GM23338 (cell line): Measurements from ENCODE around the gene ZNF619. TPM values are rescaled to one million over a fixed set of nuclear protein-coding genes. Genes with fewer than 3 reads are reported as not detected.
A peak's percentile ranks its signal among the peaks of the same experiment; 100 is the strongest.

Experiments
- ATAC-seq: fragments of 200-7000 bp; cut with Tn5 transposase; 3 replicates; pipeline ENCODE4 v1.9.1; 2020
- DNase-seq: peaks from one replicate; pipeline ENCODE4 v3.0.0-alpha.2; 2015; ENCODE audit warnings: low spot score
- H2AFZ ChIP-seq: fragments of 200-600 bp; sonication (generic); 2 replicates; pipeline ENCODE4 v1.8.0; 2016; ENCODE audit warnings: antibody characterized with exemption, mild to moderate bottlenecking, moderate library complexity
- H3F3A ChIP-seq: fragments of 200-600 bp; sonication (generic); replicated peaks from 2 replicates; pipeline ENCODE4 v1.8.0; 2017; ENCODE audit warnings: antibody characterized with exemption, mixed run types, low read depth
- H3K27ac ChIP-seq: fragments of 200-600 bp; sonication (generic); 2 replicates; pipeline ENCODE4 v1.6.1; 2016; ENCODE audit warnings: low read depth
- H3K27me3 ChIP-seq: fragments of 200-600 bp; sonication (generic); 2 replicates; pipeline ENCODE4 v1.8.0; 2016; ENCODE audit warnings: mild to moderate bottlenecking, mixed run types, moderate library complexity; ENCODE audit not compliant: insufficient read depth
- H3K36me3 ChIP-seq: fragments of 200-600 bp; sonication (generic); 2 replicates; pipeline ENCODE4 v1.8.0; 2016; ENCODE audit warnings: mild to moderate bottlenecking; ENCODE audit not compliant: insufficient read depth
- H3K4me1 ChIP-seq: fragments of 200-600 bp; sonication (generic); 2 replicates; pipeline ENCODE4 v1.8.0; 2016; ENCODE audit warnings: mild to moderate bottlenecking, moderate library complexity; ENCODE audit not compliant: insufficient read depth
- H3K4me2 ChIP-seq: fragments of 200-600 bp; sonication (generic); 2 replicates; pipeline ENCODE4 v1.7.1; 2017; ENCODE audit warnings: mixed run types
- H3K4me3 ChIP-seq: fragments of 200-600 bp; sonication (generic); 2 replicates; pipeline ENCODE4 v1.6.1; 2016; ENCODE audit warnings: mixed run types
- H3K79me2 ChIP-seq: fragments of 200-600 bp; sonication (generic); replicated peaks from 2 replicates; pipeline ENCODE4 v1.8.0; 2017; ENCODE audit warnings: mild to moderate bottlenecking; ENCODE audit not compliant: insufficient read depth
- H3K9me2 ChIP-seq: fragments of 200-600 bp; sonication (generic); 2 replicates; pipeline ENCODE4 v1.8.0; 2017; ENCODE audit not compliant: insufficient read depth
- H4K20me1 ChIP-seq: fragments of 200-600 bp; sonication (generic); replicated peaks from 2 replicates; pipeline ENCODE4 v1.8.0; 2017; ENCODE audit warnings: mild to moderate bottlenecking; ENCODE audit not compliant: insufficient read depth
- H3K27ac Mint-ChIP-seq: 2 replicates; pipeline ENCODE4 v1.8.0; 2020; ENCODE audit warnings: inconsistent platforms, mild to moderate bottlenecking, moderate library complexity, mixed read lengths
- H3K27me3 Mint-ChIP-seq: 3 replicates; pipeline ENCODE4 v1.8.0; 2022; ENCODE audit warnings: low read depth, mild to moderate bottlenecking, moderate library complexity, mixed read lengths, inconsistent platforms; ENCODE audit not compliant: insufficient read depth, poor library complexity
- H3K36me3 Mint-ChIP-seq: 3 replicates; pipeline ENCODE4 v1.8.0; 2021; ENCODE audit warnings: low read depth, mild to moderate bottlenecking, inconsistent platforms, moderate library complexity, mixed read lengths
- H3K4me1 Mint-ChIP-seq: 3 replicates; pipeline ENCODE4 v1.8.0; 2020; ENCODE audit warnings: mild to moderate bottlenecking, inconsistent platforms, mixed read lengths
- H3K4me3 Mint-ChIP-seq: 3 replicates; pipeline ENCODE4 v1.8.0; 2021; ENCODE audit warnings: moderate library complexity, mild to moderate bottlenecking, inconsistent platforms, mixed read lengths
- H3K9me3 Mint-ChIP-seq: 3 replicates; pipeline ENCODE4 v1.8.0; 2020; ENCODE audit warnings: moderate library complexity, mild to moderate bottlenecking, inconsistent platforms, mixed read lengths
- CREB1 ChIP-seq: fragments of 250-450 bp; sonication (Bioruptor Pico); IDR thresholded peaks from 2 replicates; pipeline ENCODE4 v1.5.0; 2020; ENCODE audit warnings: low read depth, mild to moderate bottlenecking, moderate library complexity
- EZH2 ChIP-seq: fragments of 200-600 bp; sonication (generic); IDR thresholded peaks from one replicate; pipeline ENCODE4 v1.8.0; 2017; ENCODE audit warnings: antibody characterized with exemption, mild to moderate bottlenecking, low read depth; ENCODE audit not compliant: unreplicated experiment
- EZH2phosphoT487 ChIP-seq: fragments of 200-600 bp; sonication (generic); IDR thresholded peaks from one replicate; pipeline ENCODE4 v1.8.1; 2018; ENCODE audit warnings: antibody characterized with exemption; ENCODE audit not compliant: unreplicated experiment
- JUNB ChIP-seq: IDR thresholded peaks from one replicate; pipeline ENCODE4 v1.6.1; 2016; ENCODE audit warnings: antibody characterized with exemption; ENCODE audit not compliant: unreplicated experiment
- NANOG ChIP-seq: IDR thresholded peaks from 2 replicates; pipeline ENCODE4 v1.6.1; 2016; ENCODE audit warnings: antibody characterized with exemption, borderline replicate concordance
- POLR2AphosphoS5 ChIP-seq: IDR thresholded peaks from 2 replicates; pipeline ENCODE4 v1.6.1; 2016; ENCODE audit warnings: antibody characterized with exemption, low read depth
- STAT1 ChIP-seq: IDR thresholded peaks from one replicate; pipeline ENCODE4 v1.6.1; 2016; ENCODE audit warnings: antibody characterized with exemption; ENCODE audit not compliant: unreplicated experiment
- ZNF114 ChIP-seq: fragments of 250-450 bp; sonication (Bioruptor Pico); IDR thresholded peaks from 2 replicates; pipeline ENCODE4 v1.5.0; 2020; ENCODE audit warnings: mild to moderate bottlenecking, moderate library complexity
- ZNF331 ChIP-seq: fragments of 250-450 bp; sonication (Bioruptor Pico); IDR thresholded peaks from 2 replicates; pipeline ENCODE4 v1.5.0; 2020; ENCODE audit warnings: low read depth, mild to moderate bottlenecking, moderate library complexity
- polyA plus RNA-seq: library from polyadenylated mRNA; unstranded; fragments of >200 nt; fragmentation: Nextera tagmentation; extraction: Ambion mirVana; gene quantifications from 2 replicates; pipeline ENCODE4 v1.2.1, GENCODE V29; 2016
- total RNA-seq: library from RNA; depleted of rRNA; stranded (reverse); fragments of >200 nt; shearing (Covaris generic); gene quantifications from 2 replicates; pipeline ENCODE4 v1.2.3, GENCODE V29; 2014
- TF ChIP-seq, protein P1 (sequence below): IDR thresholded peaks from 2 replicates; pipeline ENCODE4 v1.6.1; 2016; ENCODE audit warnings: antibody characterized with exemption
- TF ChIP-seq, protein P2 (sequence below): fragments of 250-450 bp; sonication (Bioruptor Pico); IDR thresholded peaks from 2 replicates; pipeline ENCODE4 v1.5.0; 2020; ENCODE audit warnings: mild to moderate bottlenecking, moderate library complexity
- TF ChIP-seq, protein P3 (sequence below): IDR thresholded peaks from one replicate; pipeline ENCODE4 v1.6.1; 2018; ENCODE audit warnings: antibody characterized with exemption; ENCODE audit not compliant: unreplicated experiment
- TF ChIP-seq, protein P4 (sequence below), 2 experiments: fragments of 200-600 bp in 1 of 2; sonication (generic) in 1 of 2; conservative IDR thresholded peaks; 2 replicates each; pipeline versions ENCODE4 v1.5.1 to v1.6.1; 2016 to 2017; ENCODE audit warnings: antibody characterized with exemption in 2 of 2, low read depth in 2 of 2, mild to moderate bottlenecking in 2 of 2, moderate library complexity in 1 of 2

The ZNF619 gene
- total and polyA plus RNA-seq, 2 experiments from 2014 or later = 1.3 to 7.4 TPM

DNA sequence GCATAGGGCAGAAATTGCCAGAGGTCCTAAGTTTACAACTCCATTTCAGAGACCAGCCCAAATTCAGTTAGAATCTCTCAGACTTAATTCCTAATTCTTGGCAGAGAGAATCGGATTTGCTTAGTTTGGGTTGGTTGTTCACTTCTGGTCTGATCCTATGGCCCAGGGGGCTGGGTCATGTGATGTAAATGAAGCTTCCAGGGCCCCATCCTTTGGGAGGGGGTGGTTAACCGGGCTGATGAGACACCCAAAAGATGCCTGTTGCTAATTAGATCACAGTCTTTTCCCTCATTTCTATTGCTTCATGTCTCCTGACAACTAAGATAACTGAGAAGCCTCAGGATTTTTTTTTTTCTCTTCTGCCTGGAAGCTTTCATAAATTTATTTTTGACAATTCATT is 17.8 kb downstream of the ZNF619 start:
- Histone ChIP-seq H3K4me2 (no peak overlapping the region), H2AFZ (no peak overlapping the region), H4K20me1 (no peaks in the 10 kb centered on the region), H3K9me2 (no peaks in the 10 kb centered on the region), H3K4me3 (no peak overlapping the region), H3K27ac (no peak overlapping the region), H3K79me2 (no peaks in the 10 kb centered on the region), H3K27me3 (no peaks in the 10 kb centered on the region), H3K36me3 (no peaks in the 10 kb centered on the region), H3F3A (no peaks in the 10 kb centered on the region), H3K4me1 (no peaks in the 10 kb centered on the region)
- H3K27me3 Mint-ChIP-seq = peaks cover 6% of the 10 kb centered on the region
- peaks cover 14% of the 10 kb centered on the region; the same call in 2 of the 3 replicates for H3K4me1 Mint-ChIP-seq
- H3K9me3 Mint-ChIP-seq = peaks cover 3% of the 10 kb centered on the region; the same call in 1 of the 3 replicates
- H3K4me3 Mint-ChIP-seq = no peak overlapping the region
- peaks cover 8% of the 10 kb centered on the region; the same call in 2 of the 3 replicates for H3K36me3 Mint-ChIP-seq
- TF ChIP-seq, protein P1, sequence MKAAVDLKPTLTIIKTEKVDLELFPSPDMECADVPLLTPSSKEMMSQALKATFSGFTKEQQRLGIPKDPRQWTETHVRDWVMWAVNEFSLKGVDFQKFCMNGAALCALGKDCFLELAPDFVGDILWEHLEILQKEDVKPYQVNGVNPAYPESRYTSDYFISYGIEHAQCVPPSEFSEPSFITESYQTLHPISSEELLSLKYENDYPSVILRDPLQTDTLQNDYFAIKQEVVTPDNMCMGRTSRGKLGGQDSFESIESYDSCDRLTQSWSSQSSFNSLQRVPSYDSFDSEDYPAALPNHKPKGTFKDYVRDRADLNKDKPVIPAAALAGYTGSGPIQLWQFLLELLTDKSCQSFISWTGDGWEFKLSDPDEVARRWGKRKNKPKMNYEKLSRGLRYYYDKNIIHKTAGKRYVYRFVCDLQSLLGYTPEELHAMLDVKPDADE = no peak
- TF ChIP-seq, protein P2, sequence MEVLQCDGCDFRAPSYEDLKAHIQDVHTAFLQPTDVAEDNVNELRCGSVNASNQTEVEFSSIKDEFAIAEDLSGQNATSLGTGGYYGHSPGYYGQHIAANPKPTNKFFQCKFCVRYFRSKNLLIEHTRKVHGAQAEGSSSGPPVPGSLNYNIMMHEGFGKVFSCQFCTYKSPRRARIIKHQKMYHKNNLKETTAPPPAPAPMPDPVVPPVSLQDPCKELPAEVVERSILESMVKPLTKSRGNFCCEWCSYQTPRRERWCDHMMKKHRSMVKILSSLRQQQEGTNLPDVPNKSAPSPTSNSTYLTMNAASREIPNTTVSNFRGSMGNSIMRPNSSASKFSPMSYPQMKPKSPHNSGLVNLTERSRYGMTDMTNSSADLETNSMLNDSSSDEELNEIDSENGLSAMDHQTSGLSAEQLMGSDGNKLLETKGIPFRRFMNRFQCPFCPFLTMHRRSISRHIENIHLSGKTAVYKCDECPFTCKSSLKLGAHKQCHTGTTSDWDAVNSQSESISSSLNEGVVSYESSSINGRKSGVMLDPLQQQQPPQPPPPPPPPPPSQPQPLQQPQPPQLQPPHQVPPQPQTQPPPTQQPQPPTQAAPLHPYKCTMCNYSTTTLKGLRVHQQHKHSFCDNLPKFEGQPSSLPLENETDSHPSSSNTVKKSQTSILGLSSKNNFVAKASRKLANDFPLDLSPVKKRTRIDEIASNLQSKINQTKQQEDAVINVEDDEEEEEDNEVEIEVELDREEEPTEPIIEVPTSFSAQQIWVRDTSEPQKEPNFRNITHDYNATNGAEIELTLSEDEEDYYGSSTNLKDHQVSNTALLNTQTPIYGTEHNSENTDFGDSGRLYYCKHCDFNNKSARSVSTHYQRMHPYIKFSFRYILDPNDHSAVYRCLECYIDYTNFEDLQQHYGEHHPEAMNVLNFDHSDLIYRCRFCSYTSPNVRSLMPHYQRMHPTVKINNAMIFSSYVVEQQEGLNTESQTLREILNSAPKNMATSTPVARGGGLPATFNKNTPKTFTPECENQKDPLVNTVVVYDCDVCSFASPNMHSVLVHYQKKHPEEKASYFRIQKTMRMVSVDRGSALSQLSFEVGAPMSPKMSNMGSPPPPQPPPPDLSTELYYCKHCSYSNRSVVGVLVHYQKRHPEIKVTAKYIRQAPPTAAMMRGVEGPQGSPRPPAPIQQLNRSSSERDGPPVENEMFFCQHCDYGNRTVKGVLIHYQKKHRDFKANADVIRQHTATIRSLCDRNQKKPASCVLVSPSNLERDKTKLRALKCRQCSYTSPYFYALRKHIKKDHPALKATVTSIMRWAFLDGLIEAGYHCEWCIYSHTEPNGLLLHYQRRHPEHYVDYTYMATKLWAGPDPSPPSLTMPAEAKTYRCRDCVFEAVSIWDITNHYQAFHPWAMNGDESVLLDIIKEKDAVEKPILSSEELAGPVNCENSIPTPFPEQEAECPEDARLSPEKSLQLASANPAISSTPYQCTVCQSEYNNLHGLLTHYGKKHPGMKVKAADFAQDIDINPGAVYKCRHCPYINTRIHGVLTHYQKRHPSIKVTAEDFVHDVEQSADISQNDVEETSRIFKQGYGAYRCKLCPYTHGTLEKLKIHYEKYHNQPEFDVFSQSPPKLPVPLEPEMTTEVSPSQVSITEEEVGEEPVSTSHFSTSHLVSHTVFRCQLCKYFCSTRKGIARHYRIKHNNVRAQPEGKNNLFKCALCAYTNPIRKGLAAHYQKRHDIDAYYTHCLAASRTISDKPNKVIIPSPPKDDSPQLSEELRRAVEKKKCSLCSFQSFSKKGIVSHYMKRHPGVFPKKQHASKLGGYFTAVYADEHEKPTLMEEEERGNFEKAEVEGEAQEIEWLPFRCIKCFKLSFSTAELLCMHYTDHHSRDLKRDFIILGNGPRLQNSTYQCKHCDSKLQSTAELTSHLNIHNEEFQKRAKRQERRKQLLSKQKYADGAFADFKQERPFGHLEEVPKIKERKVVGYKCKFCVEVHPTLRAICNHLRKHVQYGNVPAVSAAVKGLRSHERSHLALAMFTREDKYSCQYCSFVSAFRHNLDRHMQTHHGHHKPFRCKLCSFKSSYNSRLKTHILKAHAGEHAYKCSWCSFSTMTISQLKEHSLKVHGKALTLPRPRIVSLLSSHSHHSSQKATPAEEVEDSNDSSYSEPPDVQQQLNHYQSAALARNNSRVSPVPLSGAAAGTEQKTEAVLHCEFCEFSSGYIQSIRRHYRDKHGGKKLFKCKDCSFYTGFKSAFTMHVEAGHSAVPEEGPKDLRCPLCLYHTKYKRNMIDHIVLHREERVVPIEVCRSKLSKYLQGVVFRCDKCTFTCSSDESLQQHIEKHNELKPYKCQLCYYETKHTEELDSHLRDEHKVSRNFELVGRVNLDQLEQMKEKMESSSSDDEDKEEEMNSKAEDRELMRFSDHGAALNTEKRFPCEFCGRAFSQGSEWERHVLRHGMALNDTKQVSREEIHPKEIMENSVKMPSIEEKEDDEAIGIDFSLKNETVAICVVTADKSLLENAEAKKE (CRISPR knock-in tag) = no peak
- TF ChIP-seq ZNF114 (CRISPR knock-in tag) = no peak
- no peak for TF ChIP-seq JUNB
- TF ChIP-seq NANOG = no peak
- no peak for TF ChIP-seq ZNF331 (CRISPR knock-in tag)
- no peak for TF ChIP-seq STAT1
- no peak for TF ChIP-seq POLR2AphosphoS5
- TF ChIP-seq EZH2 = no peak
- TF ChIP-seq, protein P3, sequence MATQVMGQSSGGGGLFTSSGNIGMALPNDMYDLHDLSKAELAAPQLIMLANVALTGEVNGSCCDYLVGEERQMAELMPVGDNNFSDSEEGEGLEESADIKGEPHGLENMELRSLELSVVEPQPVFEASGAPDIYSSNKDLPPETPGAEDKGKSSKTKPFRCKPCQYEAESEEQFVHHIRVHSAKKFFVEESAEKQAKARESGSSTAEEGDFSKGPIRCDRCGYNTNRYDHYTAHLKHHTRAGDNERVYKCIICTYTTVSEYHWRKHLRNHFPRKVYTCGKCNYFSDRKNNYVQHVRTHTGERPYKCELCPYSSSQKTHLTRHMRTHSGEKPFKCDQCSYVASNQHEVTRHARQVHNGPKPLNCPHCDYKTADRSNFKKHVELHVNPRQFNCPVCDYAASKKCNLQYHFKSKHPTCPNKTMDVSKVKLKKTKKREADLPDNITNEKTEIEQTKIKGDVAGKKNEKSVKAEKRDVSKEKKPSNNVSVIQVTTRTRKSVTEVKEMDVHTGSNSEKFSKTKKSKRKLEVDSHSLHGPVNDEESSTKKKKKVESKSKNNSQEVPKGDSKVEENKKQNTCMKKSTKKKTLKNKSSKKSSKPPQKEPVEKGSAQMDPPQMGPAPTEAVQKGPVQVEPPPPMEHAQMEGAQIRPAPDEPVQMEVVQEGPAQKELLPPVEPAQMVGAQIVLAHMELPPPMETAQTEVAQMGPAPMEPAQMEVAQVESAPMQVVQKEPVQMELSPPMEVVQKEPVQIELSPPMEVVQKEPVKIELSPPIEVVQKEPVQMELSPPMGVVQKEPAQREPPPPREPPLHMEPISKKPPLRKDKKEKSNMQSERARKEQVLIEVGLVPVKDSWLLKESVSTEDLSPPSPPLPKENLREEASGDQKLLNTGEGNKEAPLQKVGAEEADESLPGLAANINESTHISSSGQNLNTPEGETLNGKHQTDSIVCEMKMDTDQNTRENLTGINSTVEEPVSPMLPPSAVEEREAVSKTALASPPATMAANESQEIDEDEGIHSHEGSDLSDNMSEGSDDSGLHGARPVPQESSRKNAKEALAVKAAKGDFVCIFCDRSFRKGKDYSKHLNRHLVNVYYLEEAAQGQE = no peak
- TF ChIP-seq, protein P4, sequence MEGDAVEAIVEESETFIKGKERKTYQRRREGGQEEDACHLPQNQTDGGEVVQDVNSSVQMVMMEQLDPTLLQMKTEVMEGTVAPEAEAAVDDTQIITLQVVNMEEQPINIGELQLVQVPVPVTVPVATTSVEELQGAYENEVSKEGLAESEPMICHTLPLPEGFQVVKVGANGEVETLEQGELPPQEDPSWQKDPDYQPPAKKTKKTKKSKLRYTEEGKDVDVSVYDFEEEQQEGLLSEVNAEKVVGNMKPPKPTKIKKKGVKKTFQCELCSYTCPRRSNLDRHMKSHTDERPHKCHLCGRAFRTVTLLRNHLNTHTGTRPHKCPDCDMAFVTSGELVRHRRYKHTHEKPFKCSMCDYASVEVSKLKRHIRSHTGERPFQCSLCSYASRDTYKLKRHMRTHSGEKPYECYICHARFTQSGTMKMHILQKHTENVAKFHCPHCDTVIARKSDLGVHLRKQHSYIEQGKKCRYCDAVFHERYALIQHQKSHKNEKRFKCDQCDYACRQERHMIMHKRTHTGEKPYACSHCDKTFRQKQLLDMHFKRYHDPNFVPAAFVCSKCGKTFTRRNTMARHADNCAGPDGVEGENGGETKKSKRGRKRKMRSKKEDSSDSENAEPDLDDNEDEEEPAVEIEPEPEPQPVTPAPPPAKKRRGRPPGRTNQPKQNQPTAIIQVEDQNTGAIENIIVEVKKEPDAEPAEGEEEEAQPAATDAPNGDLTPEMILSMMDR (conservative IDR thresholded peaks at IDR 0.05; ENCODE audit: low read depth in 2 of 2) = no peak
- no peak for TF ChIP-seq EZH2phosphoT487
- TF ChIP-seq CREB1 = no peak
- DNase-seq (no peak), ATAC-seq (peak; percentile 43; the same call in 2 of the 3 replicates)
- H3K27ac Mint-ChIP-seq = no peak overlapping the region; the same call in 1 of the 2 replicates
